Globus pallidus (tissue), 1 donor: ENCODE results near the gene RAVER2.

ENCODE experiments used
- DNase-seq: peaks from one replicate; pipeline ENCODE4 v3.0.0-alpha.2; 2015; ENCODE audit warnings: low spot score

Gene RAVER2

DNA sequence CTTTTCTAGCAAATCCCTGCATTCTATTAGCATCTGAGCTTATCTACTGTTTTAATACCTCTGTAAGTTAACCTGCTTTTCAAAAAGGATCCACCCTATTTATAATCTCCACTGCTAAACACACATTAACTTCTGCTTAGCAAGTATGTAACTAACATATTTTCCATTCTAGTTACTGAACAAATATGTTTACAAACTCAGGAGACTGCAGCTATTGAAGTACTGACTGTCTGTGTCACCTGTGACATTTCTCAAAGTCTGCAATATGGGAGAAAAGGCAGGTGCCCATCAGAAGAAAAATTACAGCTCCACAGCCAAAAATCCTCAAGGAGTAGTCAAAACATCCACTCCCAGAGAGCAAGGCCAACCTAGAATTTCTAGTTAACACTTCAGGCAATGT is 133.2 kb downstream of the RAVER2 start:
- no peak for DNase-seq

DNA sequence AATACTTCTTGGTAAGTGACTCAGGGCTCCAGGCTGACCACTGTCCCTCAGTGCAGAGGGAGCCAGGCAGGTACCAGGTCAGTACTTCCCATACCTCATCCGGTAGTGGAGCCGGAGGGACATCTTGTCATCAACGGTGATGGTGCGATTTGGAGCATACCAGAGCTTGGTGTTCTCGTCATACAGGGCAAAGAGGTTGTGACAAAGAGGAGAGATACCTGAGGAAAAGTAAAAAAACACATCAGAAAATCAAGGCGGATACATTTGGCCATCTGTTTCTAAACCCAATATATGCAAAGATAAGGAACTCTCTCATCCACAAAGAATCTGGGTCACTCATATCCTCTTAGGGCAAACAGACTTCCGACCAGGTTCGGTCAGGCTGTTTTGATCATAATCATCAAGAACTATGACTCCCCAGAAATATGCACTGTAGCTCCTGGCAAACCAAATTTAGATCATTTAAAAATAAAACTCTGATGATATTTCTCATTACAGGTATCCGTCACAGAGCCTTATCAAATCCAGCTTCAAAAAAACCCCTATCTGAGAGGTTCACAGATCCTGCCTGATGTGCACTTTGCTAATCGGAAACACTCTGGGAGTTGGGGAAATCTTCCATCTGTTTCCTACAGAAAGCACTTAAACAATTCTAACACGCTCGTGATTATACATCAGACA is 134.2 kb downstream of the RAVER2 start:
- no peak for DNase-seq

DNA sequence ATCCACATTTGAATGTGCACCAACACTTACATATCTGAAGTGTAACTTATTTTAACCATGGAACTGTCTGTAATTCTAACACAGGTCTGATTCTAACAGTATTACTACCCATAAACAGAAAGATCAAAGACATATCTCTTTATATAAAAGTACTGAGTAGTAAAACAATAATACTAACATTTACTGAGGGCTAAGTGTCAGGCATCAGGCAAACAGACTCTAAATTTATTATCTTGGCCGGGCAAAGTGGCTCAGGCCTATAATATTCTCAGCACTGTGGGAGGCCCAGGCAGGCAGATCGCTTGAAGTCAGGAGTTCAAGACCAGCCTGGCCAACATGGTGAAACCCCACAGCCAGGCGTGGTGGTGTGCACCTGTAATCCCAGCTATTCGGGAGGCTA is 135.6 kb downstream of the RAVER2 start:
- DNase-seq = no peak

DNA sequence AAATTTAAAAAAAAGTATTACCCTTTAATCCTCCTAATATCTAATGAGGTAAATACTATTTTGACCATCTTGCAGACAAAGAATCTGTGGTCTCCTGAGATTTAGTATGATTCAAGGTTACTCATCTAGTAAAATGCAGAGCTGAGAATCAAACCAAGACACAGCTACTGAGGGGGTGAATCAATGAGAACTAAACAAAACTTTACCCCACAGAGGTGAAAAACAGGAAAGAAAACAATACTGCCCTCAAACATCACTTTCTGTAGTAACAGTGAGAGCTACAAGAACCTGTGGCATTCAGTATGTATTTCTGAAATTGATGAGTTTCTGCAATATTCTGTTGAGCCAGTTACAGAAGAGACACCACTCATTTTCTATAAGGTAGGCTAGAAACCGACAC is 136.4 kb downstream of the RAVER2 start:
- DNase-seq = no peak
